Measurements from ENCODE around the gene HEXA.

GRCh38 chr15:72398648-72399047 is 22.8 kb upstream of the HEXA start:
- no peak for TF ChIP-seq POLR2A (IDR thresholded peaks at IDR 0.05)
- TF ChIP-seq POLR2AphosphoS5 (IDR thresholded peaks at IDR 0.05), result no peak
- TF ChIP-seq CTCF (IDR thresholded peaks at IDR 0.05), result no peak
